Measurements from ENCODE around the gene STAP1.
"Not testable (repeated sequence)": the region's sequence is repeated elsewhere in the genome, so short reads cannot be mapped to it uniquely, and the experiment has no call there.

The STAP1 gene, protein sequence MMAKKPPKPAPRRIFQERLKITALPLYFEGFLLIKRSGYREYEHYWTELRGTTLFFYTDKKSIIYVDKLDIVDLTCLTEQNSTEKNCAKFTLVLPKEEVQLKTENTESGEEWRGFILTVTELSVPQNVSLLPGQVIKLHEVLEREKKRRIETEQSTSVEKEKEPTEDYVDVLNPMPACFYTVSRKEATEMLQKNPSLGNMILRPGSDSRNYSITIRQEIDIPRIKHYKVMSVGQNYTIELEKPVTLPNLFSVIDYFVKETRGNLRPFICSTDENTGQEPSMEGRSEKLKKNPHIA

DNA sequence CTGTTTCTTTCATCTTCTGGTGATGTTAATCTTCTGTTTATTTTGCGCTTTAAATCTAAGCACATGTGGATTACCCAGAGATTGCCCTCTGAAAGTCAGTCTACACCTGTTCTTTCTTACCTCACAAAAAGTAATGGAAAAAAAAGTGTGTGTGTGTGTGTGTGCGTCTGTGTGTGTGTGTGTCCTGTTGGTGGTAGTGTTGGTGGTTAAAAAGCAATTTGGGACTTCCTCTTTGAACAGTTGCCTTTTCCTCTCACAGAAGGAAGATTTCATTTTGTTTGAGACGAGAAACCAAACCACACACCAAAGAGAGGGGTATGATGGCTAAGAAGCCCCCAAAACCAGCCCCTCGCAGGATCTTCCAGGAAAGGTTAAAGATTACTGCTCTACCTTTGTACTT lies at the start of gene STAP1:
Gene STAP1, plus strand, starts transcription at position 235 of the 400 bp plus-strand sequence. Its CDS starts 83 bp downstream, at position 318.
- DNase-seq, result no peak

DNA sequence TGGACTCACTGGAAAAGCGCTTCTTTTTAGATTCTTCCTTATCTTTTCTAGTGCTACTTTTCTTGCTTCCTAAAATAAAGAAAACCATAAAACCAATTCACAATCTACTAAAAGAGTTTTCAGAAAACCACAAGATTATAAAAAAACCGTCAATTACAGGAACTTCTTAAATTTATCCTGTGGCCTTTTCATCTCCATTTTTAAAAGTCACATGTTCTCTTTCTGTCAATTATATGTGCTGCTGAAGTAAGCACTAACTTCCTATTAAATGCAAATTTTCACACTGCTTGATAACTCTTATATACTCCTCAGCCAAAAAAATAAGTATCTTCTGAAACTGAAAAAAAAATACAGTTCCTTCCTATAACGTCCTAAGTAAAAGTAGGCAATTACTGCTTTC lies 46.0 kb upstream of the STAP1 start:
- DNase-seq, result no peak

DNA sequence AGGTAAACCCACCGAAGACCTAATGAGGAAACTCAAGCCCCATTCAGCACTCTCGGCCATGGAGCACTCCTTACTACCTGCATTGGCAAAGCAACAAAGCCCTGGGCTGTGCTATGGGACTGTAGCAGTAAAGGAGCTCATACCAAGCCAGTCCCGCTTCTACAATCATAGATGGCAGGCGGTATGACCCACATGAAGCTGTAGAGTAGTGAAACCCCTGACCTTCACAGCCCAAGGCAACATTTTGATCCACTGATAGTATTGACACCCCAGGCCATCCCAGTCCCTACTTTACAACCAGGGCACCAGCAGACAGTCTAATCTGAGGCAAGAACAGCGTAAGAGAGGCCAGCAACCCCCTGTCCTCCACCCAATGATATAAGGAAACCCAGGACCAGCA lies 38.4 kb upstream of the STAP1 start:
- DNase-seq, result no peak

DNA sequence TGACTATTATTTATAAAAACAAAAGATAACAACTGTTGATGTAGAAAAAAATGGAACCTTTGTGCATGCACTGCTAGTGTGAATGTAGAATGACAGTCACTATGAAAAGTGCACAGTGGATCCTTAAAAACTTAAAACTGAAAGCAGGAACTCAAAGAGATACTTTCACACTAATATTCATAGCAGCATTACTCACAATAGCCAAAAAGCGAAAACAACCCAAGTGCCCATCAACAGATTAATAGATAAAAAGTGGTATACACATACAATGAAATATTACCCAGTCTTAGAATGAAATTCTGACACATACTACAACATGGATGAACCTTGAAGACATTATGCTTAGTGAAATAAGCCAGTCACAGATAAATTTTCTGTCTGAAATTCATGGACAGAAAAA lies 37.0 kb upstream of the STAP1 start:
- no peak for DNase-seq

DNA sequence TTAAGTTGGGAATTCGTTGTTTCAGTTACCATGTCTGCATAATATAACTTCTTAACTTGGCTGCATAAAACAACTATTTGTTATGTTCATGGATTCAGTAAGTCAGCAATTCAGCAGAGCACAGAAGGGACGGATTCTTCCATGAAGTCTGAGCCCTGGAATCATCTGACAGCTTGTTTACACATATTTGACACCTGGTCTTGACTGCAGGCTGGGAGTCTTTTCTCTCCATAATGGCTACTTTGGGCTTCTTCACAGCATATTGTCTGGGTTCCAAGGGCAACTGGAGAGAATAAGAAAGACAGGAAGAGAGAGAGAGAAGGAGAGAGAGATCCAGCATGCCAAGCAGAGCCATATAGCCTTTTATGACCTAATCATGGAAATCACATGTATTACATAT lies 36.3 kb upstream of the STAP1 start:
- no peak for DNase-seq

DNA sequence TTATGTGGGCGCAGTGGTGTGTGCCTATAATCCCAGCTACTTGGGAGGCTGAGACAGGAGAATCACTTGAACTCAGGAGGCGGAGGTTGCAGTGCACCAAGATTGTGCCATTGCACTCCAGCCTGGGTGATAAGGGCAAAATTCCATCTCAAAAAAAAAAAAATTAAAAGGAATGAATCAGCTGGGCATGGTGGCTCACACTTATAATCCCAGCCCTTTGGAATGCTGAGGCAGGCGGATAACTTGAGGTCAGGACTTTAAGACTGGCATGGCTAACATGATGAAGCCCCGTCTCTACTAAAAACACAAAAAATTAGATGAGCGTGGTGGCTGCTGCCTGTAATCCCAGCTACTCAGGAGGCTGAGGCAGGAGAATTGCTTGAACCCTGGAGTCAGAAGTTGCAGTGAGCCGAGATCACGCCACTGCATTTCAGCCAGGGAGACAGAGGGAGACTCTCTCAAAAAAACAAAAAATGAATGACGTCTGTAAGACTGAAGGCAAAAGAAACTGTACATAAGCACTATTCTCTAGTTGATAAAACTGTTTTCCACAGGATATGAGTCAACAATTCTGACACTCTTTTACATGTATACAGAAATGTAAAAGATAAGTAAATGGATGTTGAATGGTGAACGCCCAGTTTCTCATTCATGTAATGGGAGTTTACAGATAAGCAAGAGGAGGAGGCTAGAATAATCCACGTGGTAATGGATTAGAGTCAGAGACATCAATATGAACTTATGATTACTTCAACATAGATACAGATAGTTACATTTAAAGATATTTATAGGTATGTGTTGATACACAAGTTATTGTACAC lies 35.5 kb upstream of the STAP1 start:
- DNase-seq, result no peak

DNA sequence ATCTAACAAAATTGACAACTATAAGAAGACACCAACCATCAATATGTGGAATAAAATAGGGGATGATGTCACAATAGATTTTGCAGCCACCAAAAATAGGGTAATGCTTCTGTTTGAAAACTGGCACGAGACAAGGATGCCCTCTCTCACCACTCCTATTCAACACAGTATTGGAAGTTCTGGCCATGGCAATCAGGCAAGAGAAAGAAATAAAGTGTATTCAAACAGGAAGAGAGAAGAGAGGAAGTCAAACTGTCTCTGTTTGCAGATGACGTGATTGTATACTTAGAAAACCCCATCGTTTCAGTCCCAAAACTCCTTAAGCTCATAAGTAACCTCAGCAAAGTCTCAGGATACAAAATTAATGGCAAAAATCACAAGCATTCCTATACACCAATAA lies 34.4 kb upstream of the STAP1 start:
- DNase-seq, result not testable (repeated sequence)

DNA sequence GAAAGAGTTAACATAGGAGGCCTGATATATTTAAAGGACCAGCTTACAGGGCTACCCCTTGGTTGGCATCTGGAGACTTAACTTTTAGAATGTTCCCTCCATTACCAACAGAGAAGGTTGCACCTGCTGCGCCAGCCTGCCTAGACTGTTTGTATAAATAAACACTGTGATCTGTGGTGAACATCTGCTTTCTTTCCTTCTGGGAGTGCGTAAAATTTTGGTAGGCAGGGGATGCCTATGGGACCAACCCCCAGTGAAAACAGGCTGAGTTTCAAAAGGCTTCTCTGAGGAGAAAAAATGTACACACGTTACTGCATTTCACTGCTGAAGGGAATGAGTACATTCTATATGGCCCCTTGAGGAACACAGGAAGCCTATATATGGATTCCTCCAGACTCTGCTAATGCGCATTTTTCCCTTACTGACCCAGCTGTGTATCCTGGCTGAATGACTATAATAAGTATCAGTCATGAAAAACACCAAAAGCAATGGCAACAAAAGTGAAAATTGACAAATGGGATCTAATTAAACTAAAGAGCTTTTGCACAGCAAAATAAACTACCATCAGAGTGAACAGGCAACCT lies 27.1 kb upstream of the STAP1 start:
- no peak for DNase-seq

DNA sequence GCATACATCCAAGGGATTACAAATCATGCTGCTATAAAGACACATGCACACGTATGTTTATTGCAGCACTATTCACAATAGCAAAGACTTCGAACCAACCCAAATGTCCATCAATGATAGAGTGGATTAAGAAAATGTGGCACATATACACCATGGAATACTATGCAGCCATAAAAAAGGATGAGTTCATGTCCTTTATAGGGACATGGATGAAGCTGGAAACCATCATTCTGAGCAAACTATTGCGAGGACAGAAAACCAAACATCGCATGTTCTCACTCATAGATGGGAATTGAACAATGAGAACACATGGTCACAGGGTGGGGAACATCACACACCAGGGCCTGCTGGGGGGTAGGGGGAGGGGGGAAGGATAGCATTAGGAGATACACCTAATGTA lies 26.1 kb upstream of the STAP1 start:
- not testable (repeated sequence) for DNase-seq

DNA sequence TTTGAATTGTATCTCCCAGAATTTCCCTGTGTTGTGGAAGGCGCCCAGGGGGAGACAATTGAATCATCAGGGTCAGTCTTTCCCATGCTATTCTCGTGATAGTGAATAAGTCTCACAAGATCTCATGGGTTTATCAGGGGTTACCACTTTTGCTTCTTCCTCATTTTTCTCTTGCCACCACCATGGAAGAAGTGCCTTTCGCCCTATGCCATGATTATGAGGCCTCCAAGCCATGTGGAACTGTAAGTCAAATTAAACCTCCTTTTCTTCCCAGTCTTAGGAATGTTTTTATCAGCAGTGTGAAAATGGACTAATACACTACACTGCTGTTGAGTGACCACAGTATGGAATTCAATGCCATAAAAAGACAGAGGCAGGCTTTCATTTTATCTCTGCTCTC lies 25.4 kb upstream of the STAP1 start:
- no peak for DNase-seq

DNA sequence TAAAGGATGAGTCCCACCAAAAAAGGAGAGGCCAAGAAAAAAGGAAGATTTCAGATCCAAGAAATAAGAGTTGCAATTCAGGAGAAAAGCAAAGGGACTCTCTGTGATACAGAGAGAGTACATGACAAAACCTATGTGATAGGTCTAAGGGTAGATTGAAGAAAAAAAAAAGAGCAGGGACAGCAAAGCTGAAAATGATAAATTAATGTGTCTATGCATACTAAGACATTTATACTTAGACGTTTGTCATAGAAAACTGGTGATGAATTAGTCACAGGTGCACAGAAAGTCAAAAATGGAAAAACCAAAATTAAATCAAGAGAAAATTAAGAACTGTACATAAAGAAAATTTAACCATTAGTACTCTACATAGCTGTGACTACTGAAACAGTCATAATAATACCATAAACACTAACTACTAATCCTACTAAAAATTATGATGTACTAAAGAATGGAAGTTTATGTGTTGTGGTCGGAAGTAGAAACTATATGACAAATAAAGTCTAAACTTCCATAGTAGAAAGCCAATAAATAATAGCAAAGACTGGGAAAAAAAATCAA lies 23.2 kb upstream of the STAP1 start:
- DNase-seq, result no peak

DNA sequence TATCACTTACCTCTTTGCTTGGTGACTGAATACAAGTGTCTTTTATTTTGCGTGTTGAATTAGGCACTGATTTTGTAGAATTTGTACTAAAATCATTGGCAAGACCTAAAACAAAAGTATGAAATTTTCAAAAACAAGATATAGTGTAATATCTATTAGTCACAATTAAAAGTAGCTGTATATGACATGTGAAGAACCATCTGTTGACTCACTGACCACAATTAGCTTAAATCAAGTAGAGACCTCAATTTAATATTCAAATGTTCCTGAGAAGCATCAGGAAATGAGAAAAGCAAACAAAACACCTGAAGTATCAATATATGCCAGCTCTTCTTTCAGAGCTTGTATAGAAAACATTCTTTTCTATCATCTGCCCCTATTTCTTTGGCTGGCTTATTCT lies 18.7 kb upstream of the STAP1 start:
- DNase-seq, result no peak

DNA sequence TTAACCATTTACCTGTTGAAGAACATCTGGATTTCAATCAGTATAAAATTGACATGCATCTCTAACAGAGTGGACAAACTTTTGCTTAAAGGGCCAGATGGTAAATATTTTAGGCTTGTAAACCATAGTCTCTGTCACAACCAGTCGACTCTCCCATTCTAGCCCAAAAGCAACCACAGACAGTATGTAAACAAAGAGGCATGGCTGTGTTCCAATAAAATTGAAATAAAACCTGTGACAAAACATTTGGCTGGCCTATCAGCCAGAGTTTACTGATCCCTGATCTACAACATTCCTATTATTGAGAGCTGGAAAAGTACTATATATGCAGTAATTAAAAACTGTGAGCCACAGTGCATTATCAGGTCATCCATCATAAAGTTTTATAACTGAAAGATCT lies 16.5 kb upstream of the STAP1 start:
- DNase-seq, result no peak

DNA sequence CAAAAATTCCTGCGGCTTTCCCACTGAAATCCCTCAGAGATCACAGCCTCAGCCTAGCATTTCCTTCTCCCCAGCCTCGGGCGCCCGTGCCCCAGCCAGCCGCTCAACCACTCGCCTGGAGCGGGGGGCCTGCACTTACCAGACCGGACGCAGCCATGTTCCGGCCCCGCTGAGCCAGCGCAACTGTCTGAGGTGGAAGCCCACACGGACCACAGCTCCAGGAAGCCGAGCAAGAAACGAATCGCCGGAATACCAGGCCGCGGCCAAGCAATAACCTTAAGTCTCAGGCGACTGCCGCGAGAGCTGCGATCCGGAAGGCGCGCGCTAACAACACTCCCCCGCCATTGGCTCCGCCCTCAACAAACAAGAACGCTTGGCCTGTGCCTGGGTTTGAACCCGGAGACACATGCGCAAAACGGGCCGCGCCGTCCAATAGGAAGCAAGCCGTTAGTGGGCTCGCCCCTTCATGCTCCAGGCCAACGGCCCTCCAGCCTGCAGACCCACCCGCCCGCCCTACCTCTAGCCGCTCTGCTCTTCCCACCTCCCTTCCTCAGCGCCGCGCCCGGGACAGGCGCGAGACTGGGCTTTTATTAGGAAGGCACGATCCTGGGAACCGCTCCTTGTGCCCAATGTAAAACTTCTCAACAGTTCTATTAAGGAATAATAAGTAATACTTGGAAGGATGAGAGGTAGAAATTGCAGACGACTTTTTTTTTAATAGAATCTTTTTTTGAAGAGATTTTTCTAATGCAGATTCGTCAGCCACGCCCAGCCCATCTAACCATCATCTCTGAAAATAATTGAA lies 13.1 kb upstream of the STAP1 start, which contains the start of gene CENPC:
Gene CENPC, minus strand, starts transcription at position 305 of the 805 bp plus-strand sequence. Its CDS starts 148 bp downstream, at position 157.
- DNase-seq, result peak; percentile 94

DNA sequence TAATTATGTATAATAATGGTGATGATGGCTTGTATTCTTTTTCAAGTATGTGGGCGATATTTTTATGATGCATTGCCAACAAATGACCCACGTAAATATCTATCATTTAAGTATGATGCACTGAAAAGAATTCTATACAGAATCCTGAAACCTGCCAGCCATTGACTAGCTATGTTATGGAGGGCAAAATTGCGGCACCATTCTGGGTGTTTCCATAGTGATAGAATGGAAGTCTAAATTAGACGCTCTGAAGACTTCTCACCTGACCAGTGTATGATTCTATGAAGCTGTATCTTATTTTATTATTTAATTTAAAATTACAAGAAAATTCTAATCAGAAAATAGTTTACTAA lies 12.5 kb upstream of the STAP1 start:
- no peak for DNase-seq

DNA sequence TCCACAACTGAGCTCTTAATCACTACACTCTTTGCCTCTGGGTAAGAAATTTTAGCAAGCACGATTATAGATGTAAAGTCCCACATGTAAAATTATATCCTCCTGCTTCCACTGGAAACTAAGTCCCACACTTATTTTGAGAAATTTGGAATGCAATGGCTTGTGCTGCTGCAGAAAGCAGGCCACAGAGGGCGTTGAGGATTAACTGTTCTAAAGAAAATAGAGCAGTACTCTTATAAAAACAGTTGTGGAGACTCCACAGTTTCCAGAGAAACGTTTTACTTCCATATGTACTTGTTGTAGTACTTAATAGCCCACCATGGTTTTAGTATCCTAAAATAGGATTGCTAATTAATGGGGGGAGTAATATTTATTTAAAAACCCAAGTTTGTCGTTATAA lies 11.6 kb upstream of the STAP1 start:
- no peak for DNase-seq

DNA sequence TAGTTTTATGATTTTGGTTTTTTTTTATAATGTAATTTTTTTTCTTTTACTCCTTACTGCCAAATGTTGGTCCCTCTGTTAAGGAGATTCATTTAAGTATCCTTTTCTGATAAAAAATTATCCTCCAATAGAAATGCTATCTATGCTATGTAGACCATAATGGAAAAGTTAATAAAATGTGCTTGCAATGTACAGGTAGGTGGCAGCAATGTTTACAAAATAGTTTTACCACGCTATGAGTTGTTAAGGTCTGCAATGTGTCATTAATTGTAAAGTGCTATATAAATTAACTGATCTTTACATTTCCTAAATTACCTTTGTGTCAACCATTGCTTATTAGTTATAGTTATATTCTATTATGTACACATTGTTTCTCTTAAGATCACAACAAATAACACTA lies 9.4 kb upstream of the STAP1 start:
- peak in 1 of 2 donors; percentile 39 for DNase-seq

DNA sequence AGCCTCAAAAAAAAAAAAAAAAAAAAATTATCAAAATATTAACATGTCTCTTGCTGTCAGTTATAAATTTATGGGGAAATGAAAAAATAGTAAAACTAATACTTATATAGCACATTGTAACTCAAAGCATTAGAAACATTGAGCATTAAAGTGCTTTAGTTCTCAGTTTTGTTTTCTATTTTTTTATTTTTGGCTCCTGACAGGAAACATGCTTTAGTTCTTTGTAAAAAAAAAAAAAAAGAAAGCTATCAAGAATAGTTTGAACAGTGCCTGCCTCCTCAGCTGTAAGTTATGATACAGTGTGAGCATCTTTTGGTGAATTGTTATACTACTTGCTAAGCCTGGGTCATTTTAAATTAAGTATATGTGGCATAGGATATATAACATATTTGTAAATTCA lies 8.1 kb upstream of the STAP1 start:
- no peak for DNase-seq

DNA sequence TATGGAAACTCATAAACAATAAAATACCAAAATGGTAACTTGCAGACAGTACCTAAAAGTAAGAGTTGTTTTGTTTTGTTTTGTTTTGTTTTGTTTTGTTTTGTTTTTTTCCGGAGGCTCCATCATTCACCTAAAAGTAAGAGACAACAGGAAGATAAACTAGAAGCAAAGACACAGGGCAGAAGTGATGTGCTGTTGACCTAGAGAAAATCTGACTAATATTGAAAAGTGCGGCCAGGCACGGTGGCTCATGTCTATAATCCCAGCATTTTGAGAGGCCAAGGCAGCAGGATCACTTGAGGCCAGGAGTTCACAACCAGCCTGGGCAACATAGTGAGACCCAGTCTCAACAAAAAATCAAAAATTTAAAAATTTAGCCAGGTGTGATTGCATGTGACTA lies 7.7 kb upstream of the STAP1 start:
- DNase-seq, result no peak

DNA sequence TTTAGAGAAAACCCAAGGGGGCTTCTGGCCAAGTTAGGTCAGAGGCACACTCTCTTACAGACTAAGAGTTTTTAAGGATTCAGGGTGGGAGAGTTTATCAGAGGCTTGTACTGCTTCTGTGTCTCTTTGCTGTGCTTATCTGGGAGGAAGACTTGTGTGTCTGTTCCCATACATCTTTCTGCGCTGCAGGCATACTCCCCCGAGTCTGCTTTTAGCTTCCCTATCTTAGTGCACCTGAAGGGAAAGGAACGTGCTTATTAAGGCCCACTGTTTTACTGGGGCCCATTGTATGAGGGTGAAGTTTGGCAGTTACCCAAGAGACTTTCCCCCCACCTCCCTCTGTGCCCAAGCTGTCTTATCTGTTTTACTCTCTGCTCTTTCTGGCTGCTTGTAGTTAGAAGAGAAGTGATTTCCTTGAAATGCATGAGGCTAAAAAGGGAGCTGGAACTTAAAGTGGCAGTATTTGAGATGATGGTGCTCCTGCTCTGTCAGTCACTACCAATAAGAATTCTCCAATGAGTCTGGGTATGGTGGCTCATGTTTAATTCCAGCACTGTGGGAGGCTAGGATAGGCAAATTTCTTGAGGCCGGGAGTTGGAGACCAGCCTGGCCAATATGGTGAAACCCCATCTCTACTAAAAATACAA lies 6.3 kb upstream of the STAP1 start:
- DNase-seq, result not testable (repeated sequence)

DNA sequence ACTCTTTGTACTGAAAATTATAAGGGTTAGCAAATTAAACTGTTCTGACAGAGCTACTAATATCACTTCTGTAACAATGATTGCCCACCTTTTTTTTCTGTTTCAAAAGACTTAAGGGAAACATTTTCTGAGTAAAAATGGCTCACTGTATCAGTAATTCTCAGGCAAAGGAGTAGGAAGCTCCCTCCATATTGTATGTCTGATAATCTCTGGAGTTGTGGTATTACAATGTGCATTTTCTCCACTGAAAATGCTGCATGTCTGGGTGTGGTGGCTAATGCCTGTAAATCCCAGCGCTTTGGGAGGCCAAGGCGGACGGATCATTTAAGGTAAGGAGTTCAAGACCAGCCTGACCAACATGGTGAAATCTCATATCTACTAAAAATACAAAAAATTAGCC lies 4.4 kb upstream of the STAP1 start:
- DNase-seq, result no peak

DNA sequence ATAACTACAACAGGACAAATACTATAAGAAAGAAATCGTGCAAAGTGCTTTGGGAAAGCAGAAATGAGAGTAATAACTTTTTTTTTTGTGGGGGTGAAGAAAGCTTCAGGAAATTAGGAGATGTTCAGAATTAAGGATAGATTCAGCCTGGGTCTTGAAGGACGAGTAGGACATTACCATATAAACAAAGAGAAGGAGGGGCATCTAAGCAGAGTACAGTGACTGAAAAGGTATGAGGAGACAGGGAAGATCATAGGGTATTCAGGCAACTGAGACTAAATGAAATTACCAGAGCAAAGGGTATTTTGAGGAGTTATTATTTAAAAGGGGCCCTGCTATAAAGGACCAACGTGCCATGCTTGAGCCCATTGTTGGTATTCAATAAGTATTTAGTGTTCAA lies 3.1 kb upstream of the STAP1 start:
- DNase-seq, result no peak

Measured in hippocampal formation (tissue), 2 donors.